GM21447 (cell line): ENCODE results near the gene RIOK3.

Source experiments
- ATAC-seq: cut with Tn5 transposase; IDR thresholded peaks from one replicate; pipeline ENCODE4 v1.9.1; 2021; ENCODE audit not compliant: unreplicated experiment

The RIOK3 gene

DNA sequence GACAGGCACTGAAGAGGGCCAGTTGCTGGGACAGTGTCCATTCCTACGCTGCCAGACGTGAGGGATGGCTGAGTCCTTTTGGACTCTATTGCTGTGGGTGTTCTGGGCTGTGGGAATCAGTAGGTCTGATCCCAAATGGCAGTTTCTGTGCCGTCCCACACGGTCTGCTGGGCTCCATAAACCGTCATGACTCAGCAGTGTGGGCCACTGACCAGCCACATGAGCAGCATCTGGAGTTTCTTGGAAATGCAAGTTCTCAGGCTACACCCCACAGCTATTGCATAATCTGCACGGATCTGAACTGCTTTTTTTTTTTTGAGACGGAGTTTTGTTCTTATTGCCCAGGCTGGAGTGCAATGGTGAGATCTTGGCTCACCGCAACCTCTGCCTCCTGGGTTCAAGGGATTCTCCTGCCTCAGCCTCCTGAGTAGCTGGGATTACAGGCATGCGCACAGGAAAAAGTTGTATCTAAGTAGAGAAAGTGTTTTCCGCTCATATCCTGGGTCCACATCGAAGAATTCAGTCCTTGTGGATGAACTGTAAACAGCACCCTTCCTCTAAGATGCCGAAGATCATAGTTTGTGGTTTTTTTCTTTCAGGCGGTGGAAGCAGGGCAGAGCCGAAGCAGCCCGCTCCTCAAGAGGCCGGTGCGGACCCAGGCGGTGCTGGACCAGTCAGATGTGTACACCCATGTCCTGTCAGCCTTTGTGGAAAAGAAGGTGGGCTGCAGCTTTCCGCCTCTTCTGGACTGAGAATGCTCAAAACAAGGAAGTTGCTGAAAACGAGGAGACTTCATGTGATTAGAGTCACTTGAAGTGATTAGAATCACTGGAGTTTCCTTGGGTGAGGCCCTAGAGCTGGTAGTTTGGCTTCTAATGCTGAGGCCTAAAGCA is 75.7 kb downstream of the RIOK3 start:
- no peak for ATAC-seq

DNA sequence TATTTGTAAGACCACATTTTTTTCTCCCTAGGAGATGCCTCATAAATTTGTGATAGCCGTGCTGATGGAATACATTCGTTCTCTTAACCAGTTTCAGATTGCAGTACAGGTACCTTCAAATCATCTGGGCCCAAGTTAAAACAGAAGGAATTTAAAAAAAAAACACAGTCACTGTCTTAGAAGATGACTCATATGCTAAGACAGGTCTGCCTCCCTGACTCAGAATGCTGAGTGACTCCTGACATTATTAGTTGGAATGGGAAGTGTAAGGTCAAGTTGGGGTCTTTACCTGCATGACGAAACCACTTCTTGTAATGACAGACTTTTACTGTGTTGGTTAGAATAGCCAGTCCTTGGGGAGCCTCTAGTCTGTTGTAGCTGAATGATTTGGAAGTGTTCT is 76.5 kb downstream of the RIOK3 start:
- ATAC-seq: no peak

DNA sequence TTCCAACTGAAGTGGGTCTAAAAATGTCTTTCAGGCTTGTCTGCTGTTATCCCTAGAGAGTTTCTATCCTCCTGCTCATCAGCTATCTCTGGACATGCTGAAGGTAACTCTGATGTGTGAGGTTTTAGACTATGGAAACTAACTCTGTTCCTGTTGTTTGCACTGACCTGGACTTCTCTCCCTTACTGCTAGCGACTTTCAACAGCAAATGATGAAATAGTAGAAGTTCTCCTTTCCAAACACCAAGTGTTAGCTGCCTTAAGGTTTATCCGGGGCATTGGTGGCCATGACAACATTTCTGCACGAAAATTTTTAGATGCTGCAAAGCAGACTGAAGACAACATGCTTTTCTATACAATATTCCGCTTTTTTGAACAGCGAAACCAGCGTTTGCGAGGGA is 77.1 kb downstream of the RIOK3 start:
- ATAC-seq: no peak

DNA sequence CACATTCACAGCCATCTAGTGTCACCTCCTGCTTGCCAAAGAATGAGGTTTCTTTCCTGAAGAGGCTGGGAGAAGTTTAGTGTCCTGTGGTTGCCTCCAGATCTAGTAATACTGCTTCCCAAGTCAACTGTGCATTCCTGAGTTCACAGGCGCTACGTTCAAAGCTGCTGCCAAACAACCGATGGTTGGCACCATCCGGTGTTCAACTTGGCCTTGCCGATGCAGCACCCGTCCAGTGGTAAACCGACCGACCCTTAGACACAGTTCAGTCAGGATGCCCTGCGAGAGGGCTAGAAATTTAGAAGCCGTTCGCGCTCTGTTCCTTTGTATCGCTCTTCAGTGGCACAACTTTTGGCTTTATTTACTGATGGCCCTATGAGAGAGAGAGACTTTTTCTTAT is 78.8 kb downstream of the RIOK3 start:
- no peak for ATAC-seq
